GM18499 (cell line): ENCODE measurements around the gene RBMX.

ENCODE experiments used
- ATAC-seq: cut with Tn5 transposase; IDR thresholded peaks from one replicate; pipeline ENCODE4 v1.9.1; 2021; ENCODE audit warnings: moderate number of reproducible peaks; ENCODE audit not compliant: insufficient read depth, unreplicated experiment

Gene RBMX

DNA sequence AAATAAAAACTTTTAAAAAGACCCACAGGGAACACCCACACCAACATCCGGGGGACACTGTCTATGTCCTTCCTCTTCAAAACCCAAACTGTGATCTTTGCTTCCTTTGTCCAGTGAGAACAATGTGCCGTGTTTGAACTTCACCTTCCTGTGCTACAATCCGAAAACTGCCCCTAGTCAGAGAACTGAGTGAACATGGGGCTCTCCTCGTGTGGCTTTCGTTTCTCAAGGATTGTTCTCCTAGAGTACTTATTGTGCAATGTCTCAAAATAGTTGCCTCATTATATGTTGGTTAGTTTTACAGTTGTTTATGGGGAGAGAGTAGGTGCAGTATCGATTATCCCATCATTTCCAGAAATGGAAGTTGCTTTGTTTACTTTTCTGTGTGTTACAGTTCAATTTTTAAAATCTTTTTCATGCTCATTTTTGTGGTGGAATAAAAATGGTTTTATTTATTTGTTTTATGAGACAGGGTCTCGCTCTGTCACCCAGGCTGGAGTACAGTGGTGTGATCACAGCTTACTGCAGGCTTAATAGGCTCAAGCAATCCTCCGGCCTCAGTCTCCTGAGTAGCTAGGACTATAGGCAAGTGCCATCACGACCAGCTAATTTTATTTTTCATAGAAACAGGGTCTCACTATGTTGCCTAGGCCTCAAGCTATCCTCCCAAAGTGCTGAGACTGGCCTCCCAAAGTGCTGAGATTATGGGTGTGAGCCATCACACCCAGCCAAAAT is 29.9 kb downstream of the RBMX start:
- no peak for ATAC-seq

DNA sequence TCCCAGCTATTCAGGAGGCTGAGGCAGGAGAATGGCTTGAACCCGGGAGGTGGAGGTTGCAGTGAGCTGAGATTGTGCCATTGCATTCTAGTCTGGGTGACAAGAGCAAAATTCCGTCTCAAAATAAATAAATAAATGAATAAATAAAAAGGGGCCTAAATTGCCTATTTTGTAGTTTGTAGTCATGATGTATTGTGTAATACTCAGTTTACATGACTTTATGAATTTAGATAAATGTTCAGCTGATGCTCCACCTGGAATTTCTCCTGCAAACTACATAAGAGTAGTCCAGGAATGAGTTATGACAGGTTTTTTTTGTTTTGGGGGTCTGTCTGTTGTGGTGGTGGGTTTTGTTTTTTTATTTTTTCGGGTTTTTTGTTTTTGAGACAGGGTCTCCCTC is 31.1 kb downstream of the RBMX start:
- ATAC-seq: no peak

DNA sequence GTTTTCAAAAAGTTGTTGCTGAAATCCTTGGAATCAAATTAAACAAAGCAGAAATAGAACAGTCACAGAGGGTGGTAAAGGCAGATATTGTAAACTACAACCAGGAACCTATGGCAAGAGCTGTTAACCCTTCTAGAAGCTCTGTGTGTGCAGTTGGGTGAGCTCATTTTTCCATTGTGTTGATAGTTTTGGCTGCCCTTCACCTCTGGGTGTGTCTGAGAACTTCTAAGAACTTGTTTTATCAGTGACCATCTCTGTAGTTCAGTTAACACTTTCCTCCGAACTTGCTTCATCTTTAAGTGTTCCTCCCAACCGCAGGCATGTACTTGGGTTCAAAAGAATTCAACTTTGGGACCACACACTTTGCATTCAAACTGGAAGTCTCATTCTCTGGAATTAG is 32.7 kb downstream of the RBMX start:
- no peak for ATAC-seq

DNA sequence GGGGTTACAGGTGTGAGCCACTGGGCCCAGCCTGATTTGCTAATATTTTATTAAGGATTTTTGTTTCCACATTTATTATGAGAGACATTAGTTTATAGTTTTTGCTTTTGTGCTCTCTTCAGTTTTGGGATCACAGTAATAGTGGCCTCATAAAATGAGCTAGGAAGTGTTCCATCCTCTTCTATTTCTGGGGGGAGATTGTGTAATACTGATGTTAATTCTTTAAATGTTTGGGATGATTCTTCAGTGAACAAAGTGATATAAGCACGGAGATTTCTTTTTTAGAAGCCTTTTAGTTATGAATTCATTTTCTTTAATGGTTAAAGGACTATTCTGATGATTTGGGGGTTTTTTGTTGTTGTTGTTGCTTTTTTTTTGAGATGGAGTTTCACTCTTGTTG is 41.3 kb downstream of the RBMX start:
- no peak for ATAC-seq

DNA sequence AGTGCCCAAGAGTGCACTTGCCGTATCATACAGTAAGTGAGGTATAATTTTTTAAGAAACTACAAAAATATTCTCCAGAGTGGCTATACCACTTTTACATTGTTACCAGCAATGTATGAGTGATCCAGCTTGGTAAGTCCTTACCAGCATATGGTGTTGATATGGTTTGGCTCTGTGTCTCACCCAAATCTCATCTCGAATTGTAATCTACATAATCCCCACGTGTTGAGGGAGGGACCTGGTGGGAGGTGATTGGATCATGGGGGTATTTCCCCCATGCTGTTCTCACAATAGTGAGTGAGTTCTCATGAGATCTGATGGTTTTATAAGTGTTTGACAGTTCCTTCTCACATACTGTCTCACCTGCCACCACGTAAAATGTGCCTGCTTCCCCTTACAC is 44.8 kb downstream of the RBMX start:
- no peak for ATAC-seq

DNA sequence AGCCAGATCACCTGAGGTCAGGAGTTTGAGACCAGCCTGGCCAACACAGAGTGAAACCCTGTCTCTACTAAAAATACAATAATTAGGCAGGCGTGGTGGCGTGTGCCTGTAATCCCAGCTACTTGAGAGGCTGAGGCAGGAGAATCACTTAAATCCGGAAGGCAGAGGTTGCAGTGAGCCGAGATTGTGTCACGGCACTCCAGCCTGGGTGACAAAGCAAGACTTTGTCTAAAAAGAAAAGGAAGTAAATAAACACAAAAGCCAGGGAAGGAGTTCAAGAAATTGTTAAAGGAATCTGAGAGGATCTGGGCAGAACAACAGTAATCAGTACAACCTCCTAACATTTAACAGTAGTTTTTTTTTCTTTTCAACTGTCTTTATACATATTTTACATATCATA is 51.1 kb downstream of the RBMX start:
- no peak for ATAC-seq

DNA sequence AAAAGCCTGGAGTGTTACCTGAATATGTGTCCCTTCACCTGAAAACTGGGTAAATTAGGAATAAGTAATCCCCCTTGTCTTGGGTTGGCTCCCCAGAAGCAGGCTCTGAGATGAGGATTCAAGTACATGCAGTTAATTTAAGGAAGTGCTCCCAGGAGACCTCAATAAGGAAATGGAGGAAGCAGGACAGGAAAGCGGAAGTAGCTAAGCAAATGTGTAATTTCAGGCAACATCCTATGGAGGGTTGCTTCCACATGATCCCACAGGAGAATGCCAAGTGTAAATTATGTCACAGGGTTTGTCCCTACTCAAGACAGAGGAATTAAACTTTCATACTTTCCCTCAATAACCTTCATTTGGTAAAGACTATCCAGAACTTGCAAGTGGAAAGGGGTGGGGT is 51.7 kb downstream of the RBMX start:
- no peak for ATAC-seq

DNA sequence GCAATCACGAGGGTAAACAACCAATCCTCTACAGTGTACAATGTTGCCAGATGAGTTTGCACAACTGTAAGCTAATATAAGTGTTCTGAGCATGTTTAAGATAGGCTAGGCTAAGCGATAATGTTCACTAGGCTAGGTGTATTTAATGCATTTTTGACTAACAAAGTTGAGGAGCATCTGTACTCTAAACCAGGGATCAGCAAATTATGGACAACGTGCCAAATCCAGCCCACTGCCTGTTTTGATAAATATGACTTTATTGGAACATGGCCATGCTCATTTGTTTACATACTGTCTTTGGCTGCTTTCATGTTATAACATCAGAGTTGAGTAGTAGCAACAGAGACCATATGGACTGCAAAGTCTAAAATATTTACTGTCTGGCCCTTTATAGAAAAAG is 53.5 kb downstream of the RBMX start:
- ATAC-seq: no peak

DNA sequence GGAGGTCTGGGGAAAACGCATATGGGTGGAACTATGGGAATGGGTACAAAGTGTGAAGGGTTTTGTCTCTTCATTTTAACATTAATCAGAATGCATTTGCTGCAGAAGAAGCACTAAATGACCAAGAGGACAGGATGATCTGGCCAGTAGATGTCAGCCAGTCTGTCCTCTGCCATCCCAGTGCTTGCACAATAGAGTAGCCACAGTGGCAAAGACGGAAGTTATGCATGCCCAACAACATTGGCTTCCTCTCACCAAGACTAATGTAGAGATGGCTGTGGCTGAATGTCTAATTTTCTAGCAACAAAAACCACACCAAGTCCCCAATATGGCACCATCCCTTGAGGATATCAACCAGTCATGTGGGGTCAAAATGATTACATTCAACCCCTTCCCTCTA is 54.8 kb downstream of the RBMX start:
- no peak for ATAC-seq
